CD4-positive, alpha-beta T cell treated with Interleukin-17A for 4 hours (primary cell): ENCODE results near the gene SBK3.
"Not testable (repeated sequence)": the region's sequence is repeated elsewhere in the genome, so short reads cannot be mapped to it uniquely, and the experiment has no call there.

Experiments used
- DNase-seq: peaks from one replicate; pipeline ENCODE4 v3.0.0-alpha.2; 2020; ENCODE audit warnings: mixed read lengths

SBK3 gene

DNA sequence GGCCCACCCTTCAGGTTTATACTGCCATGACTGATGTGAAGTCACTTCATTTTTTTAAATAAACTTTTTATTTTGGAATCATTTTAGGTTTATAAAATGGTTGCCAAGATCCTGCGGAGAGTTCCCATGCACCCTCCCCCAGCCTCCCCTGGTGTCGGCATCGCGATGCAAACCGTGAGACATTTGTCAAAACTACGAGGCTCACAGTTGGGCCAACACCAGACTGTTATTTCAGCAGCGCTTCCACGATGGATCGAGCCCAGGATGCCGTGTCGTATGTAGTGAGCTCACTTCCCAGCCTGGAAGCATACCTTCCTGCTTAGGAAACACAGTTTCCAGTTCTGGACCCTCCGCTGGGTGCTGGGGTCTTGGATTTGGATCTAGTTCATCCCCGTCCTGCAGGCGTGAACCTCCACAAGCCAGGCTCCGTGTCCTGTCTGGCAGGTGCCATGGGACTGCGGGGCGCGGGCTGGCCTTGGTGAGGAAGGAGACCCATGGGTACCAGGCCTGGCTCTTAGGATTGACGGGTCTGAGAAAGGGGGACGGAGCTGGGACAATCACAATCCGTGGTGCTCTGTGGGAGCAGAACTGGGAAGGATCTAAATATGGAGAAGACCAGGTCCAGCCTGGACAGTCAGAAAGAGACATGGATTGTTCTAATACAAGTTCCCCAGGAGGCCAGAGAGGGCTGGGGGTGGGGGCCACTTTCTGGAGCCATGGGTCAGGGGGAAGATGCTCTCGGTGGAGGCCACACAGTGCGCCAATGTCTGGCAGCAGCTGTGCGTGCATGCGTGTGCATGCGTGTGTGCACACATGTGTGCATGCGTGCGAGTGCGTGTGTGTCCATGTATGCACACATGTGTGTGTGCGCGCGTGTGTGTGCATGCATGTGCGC lies 6.0 kb downstream of the SBK3 start:
- no peak for DNase-seq

DNA sequence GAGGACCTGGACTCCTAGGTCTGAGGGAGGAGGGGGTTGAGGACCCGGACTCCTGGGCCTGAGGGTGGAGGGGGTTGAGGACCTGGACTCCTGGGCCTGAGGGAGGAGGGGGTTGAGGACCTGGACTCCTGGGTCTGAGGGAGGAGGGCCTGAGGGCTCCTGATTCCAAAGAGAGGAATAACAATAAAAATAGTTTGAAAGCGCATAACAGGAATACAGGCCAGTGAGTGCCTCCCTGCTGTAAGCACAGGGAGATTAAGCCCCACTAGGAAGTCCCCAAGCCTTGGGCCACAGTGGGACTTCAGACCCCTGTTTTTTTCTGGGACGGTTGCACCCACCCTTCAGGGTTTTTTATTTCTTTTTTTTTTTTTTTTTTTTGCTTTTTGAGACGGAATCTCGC lies 7.2 kb downstream of the SBK3 start:
- no peak for DNase-seq

DNA sequence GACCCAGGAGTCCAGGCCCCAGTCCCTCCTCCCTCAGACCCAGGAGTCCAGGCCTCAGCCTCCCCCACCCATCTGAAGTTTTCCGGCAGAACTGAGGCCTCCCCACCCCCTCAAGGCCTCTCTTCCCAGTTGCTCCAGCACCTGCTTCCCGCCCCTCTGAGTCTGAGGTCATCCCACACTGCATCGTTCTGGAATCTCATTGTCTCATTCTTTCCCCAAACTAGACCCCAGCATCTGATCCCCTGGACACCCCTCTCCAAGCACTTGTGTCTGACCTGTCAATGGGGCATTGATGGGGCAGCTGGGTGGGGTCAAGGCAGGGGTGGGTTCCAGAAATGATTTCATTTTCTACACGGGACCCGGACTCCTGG lies 7.6 kb downstream of the SBK3 start:
- DNase-seq: no peak

DNA sequence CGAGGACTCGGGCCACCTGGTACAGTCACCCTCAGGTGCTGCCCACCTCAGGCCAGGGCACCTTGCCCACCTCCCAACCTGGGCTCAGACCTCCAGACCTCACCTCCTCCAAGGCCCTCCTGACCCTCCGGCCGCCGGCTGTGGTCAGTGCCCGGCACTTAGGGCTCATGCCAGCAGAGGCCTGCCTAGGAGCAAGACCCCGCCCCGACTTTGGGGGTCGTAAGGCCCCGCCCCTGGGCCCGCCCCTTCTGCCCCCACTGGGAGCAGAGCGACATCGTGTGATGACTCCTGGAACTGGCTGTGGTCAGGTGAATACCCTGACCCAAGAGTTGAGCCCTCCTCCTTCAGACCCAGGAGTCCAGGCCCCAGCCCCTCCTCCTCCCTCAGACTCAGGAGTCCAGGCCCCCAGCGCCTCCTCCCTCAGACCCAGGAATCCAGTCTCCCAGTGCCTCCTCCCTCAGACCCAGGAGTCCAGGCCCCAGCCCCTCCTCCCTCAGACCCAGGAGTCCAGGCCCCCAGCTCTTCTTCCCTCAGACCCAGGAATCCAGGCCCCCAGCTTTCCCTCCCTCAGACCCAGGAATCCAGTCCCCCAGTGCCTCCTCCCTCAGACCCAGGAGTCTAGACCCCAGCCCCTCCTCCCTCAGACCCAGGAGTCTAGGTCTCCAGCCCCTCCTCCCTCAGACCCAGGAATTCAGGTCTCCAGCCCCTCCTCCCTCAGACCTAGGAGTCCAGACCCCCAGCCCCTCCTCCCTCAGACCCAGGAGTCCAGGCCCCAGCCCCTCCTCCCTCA lies 8.2 kb downstream of the SBK3 start, which contains the start of gene SBK2:
SBK2 (minus strand) TSS at position 183 of the 790 bp plus-strand sequence. CDS start 839 bp downstream, outside the sequence.
- no peak for DNase-seq

DNA sequence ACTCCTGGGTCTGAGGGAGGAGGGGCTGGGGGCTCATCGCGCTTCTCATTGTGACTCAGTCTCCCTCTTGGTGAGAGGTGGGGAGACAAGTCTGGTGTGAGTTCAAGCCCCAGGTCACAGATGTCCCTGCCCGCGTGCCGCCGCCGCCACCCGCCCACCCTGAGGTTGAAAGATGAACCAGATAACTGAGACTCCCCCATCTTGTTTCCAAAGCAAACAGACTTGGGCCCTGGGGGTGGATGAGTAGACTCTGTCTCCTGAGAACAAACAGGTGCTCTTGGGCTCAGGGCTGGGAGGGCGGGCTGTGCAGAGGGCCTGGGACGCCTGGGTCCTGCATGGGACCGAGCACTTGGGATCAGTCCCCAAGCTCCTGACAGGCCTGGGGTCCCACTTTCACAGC lies 9.0 kb downstream of the SBK3 start:
- no peak for DNase-seq

DNA sequence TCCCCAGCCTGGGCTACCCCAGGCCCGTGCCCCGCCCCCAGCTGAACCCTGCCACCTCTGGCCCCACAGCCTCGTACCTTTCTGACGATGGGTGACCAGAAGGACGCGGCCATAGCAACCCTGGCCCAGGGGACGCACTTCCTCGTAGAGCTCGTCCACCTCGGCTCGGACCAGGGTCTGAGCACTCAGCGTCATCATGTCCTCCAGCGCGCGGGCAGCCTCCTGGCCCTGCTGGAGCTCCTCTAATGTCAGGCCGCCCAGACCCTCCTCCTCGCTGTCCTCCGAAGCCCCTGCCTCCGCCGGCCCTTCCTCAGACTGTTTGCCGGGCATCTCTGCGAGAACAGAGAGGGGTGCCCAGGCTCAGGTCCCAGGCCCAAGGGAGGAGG lies 9.4 kb downstream of the SBK3 start:
- no peak for DNase-seq

DNA sequence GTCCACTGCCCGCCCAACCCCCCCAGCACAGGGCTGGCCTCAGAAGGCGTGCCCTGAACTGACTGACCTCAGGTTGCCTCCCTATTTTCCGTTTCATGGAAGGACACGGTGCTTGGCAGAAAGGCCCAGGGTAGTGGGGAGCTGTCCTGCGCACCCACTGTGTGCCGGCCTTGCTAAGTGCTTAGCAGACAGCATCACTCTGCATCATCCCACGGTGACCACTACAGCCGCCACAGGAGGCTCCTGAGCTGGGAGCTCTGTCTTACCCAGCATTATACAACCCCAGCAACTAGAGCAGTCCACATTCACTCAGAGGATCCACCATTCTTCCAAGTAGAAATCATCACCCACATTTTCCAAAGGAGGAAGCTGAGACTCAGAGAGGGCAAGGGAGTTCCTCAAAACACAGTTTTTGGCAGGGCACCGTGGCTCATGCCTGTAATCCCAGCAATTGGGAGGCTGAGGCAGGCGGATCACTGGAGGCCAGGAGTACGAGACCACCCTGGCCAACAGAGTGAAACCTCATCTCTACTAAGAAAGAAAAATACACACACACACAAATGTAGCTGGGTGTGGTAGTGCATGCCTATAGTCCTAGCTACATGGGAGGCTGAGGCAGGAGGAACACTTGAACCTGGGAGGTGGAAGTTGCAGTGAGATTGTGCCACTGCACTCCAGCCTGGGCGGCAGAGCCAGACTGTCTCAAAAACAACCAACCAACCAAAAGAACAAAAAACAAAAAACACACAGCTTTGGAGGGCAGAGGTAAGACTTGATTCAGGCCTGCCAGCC lies 10.0 kb downstream of the SBK3 start:
- no peak for DNase-seq

DNA sequence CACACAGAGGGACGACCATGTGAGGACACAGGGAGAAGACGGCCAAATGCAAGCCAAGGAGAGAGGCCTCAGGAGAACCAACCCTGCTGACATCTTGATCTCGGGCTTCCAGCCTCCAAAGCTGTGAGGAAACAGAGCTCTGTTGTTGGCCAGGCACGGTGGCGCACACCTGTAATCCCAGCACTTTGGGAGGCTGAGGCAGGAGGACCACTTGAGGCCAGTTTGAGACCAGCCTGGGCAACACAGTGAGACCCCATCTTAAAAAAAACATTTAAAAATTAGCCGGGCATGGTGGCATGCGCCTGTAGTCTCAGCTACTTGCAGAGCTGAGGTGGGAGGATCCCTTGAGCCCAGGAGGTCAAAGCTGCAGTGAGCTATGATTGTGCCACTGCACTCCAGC lies 11.1 kb downstream of the SBK3 start:
- DNase-seq: not testable (repeated sequence)

DNA sequence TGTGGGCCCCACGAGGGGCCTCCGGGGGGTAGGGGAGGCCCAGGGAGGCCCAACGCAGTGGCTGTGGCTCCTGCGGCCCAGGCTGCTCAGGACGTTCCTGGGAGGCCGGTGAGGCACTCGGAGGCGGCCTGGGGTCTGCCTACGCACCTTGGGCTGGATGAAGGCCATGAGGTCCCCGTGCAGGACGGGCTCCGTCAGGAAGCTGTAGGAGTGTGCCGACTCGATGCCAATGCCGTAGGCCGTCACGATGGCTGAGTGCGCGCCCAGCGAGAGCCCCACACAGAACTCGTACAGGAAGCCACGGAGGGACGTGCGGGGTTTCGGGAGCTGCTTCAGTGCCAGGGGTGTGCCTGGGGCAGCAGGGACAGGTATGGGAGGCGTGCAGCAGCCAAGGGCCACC lies 14.3 kb downstream of the SBK3 start:
- no peak for DNase-seq

DNA sequence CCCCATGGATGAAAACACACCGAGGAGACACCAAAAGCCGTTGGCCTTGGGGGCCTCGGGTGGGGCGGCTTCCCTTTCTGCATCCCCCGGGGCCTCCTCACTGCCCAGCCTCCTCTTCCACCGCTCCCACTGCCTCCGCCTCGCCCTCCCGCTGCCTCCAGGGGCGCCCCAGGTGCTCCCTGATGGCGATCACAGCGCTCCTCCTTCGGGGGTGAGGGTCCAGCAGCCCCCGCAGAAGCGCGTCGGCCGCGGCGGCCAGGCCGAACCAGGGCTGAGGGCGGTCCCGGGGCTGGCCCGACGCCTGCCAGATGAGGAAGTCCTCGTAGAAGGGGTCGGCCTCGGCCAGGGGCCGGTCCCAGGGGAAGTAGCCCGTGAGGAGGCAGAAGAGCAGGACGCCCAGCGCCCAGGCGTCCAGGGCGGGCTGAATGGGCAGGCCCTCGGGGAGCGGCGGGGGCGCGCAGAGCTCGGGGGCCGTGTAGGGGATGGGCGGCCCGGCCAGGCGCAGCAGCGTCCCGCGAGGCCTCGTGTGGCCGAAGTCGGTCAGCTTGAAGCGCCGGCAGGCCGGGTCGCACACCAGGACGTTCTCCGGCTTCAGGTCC lies 15.6 kb downstream of the SBK3 start:
- no peak for DNase-seq

DNA sequence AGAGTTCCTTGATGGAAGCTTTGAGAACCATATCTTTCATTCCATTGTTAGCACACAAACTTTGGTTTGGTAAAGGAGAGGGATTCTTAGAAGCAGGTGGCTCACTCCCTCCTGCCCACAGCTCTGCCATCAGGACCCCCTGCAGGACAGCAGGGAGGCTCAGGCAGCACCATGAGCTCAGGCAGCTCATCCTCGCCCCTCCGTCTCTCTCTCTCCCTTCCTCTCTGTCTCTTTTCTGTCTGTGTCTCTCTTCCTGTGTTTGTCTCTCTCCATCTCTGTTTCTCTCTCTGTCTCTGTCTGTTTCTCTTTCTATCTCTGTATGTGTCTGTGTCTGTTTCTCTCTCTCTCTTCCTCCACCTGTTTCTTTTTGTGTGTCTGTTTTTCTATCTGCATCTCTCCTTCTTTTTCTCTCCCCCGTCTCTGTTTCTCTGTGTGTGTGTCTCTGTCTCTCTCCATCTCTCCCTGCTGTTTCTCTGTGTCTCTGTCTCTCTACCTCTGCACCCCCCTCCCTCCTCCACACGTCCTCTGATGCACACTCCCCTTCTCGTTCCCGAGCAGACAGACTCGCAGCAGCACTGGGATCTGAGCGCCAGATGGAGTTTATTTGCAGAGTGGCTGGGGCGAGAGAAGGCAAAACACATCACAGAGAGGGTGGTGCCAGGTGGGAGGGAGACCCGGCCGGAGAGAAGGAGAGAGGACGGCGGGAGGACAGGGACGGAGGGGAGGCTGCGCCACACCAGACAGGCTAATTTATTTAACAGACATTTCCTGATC lies 17.1 kb downstream of the SBK3 start:
- DNase-seq: no peak

DNA sequence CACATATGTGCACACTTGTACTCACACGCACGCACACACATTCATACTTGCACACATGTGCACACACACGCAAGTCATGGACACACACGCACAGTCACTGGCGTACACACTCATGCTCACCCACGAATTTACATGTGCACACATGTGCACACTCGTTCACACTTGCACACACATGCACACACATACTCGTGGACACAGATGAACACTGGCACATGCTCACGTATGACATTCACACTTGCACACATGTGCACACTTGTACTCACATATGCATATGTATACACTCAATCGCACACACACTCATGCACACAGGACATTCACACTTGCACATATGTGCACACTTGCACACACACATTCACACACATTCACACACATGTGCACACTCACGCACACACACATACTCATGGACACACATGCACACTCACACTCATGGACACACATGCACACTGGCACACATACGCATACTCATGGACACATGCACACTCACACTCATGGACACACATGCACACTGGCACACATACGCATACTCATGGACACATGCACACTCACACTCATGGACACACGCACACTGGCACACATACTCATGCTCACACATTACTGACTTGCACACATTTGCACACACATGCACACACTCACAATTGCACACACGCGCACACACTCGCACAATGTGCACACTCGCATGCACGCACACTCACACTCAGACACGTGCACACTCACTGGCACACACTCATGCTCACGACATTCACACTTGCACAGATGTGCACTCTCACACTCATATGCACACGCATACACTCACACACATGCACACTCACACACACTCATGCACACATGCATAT lies 17.9 kb downstream of the SBK3 start:
- no peak for DNase-seq

DNA sequence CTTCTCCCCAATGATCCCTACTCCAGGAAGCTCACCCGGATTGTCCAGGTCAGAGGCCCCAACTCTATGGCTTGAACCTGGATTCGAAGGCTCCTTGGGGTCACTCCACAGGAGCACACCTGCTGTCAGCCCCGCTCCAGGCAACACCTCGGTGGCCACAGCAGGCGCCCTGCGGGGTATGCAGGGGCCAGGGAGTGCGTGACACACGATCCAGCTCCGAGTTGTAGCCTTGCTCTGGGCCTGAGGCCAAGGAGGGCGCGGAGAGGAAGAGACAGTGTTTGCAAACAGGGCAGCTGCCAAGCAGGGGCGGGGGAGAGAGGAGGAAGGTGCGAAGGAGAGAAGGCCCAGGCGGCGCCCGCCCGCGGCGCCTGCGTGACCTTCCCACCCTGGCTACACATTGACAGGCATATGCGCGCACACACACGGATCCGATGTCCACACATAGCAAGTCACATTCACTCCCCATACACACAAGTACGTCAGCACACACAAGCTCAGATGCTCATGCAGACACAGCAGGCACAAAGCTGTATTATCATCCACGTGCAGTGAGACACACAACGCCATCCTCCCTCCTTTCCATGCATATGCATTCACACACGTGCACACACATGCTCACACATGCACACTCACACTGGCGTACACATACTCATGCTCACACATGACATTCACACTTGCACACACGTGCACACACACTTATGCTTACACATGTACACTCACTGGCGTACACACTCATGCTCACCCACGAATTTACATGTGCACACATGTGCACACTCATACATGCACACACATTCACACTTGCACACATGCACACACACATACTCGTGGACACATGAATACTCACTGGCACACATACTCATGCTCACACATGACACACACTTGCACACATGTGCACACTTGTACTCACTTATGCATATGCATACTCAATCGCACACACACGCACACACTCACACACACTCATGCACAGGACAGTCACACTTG lies 18.8 kb downstream of the SBK3 start:
- DNase-seq: no peak

DNA sequence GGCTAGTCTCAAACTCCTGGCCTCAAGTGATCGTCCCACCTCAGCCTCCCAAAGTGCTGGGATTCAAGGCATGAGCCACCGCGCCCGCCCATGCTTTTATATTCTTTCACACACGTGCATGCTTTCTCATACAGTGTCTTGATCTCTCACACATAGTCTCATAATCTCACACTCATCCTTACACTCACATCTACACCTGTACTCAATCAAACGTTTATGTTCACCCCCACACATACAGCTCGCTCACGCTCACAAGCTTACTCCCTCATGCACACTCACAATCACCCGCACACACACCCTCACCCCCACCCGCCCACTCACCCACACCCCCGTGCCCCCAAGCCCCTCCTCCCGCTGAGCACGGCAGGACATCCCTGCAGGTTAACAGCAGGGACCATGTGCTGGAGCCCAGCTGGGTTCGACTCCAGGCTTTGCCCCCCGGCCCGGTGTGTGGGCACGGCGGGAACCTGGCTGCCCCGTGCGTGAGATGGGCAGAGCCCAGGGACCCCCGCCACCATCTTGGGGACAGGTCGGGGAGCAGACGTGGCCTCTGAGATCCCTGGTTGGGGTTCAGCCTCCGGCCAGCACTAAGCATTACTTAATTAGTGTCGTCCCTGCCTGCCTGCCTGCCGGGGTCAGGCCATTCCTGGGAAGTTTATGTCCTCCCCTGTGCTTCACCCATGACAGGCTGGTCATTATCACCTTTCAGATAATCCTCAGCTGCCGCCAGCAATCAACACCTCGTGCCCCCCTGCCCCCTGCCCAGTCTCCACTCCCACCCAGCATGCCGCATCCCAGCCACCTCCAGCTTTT lies 19.8 kb downstream of the SBK3 start:
- DNase-seq: no peak

DNA sequence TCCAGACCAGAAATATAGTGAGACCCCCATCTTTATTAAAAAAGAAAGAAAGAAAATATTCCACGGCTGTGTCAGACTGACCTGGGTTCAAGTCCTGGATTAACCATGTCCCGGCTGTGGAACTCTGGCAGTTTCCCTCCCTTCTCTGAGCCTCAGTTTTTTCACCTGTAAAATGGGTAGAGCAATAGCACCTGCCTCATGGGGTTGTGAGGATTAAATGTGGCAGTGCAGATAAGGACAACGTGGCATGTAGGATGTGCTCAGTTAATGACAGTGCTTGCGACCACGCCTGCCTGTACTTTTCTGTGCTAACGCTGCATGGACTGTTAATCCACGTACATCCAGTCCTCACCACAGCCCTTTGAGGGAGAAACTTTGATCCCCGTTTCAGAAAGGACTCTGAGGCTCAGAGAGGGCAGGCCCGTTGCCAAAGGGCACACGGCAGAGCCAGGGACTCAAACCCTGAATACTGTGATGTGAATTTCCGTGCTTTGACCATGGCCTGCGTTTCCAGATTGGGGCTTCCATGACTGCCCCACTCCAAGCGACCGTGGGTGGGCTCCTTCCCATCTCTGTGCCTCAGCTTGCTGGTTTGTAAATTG lies 24.6 kb downstream of the SBK3 start:
- no peak for DNase-seq

DNA sequence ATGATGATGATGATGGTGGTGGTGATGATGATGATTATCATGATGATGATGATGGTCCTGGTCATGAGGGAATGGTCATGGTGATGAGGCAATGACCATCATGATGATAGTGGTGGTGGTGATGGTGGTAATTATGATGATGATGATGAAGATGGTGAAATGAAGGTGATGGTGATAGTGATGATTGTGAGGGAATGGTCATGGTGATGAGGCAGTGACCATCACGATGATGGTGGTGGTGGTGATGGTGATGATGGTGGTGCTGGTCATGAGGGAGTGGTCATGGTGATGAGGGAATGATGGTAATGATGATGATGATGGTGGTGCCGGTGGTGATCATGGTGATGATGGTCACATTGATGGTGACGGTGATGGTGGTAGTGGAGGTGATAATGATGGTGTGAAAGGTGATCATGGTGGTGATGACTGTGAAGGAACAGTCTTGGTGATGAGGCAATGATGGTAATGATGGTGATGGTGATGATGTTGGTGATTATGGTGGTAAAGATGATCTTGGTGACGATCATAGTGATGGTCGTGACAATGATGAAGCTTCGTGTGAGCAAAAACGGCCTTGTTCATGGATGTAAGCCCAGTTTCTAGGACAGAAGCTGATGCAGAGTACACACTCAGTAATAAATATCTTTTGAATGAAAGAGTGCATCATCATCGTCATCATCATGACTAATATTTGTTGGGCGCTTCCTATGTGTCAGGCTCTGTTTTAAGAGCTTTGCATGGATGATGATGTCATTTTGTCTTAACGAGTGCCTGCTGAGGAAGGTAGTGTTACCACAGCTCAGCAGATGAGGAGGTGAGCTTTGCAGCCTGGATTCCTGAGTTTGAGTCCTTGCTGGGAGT lies 25.7 kb downstream of the SBK3 start:
- DNase-seq: no peak

DNA sequence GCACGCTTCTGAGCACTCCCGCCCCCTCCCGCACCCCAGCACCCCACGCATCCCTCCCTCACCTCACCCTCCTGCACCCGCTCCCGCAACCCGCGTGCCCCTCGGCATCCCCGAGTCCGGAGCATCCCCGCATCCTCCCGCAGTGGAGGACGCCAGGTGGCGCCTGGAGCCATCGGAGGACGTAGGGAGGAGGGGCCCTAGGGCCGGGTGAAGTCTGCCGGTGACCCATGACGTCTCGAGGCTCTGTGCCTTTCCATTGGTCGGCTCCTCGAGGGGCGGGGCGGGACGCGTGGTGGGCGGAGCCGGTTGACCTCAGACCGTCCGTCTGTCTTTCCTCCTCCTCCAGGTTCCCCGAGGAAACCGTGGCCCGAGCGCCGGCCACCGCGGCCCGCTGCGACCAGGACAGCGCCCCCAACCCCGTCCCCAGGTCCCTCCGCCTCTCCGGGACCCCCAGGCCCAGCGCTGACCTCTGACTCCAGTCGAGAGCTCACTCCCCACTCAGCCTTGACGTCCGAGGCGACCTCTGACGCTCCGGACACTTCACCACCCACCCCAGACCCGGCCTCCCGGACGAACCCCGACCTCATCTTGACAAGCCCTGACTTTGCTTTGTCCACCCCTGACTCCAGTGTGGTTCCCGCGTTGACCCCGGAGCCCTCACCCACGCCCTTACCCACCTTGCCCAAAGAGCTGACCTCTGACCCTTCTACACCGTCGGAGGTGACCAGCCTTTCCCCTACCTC lies 28.3 kb downstream of the SBK3 start:
- DNase-seq: peak; percentile 92
